ENCODE results near the gene EPB41L3. TPM values are rescaled to one million over a fixed set of nuclear protein-coding genes. Genes with fewer than 3 reads are reported as not detected.

Gene EPB41L3
- total RNA-seq, 2 experiments from 2014 or later: not detected

DNA sequence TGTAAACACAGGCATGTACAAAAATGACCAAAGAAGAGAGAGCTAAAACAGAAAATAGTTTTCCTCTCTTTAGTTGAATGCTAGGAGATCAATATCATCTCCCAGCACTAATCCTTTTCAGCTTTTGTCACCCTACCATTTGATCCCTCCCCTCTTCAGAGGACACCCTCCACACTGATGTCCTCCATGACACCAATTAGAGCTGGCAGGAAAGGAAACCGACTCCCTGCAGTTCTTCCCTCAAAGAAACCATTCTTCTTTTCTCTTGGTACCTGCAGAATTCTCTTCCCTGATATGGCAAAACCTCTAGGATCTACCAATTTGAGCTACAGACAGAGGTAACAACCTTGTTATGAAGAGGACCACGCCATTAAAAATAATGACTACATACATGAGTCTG lies 5.3 kb downstream of the EPB41L3 start:
- Histone ChIP-seq H3K4me2 (ENCODE audit: low read length) (no peak overlapping the region), H3K79me2 (ENCODE audit: insufficient read depth, low read depth, low read length) (no peaks in the 10 kb centered on the region), H3K9me2 (ENCODE audit: insufficient read depth, low read length) (no peaks in the 10 kb centered on the region), H4K20me1 (ENCODE audit: insufficient read depth, low read length) (no peaks in the 10 kb centered on the region), H3K36me3 (ENCODE audit: insufficient read depth, low read length) (no peaks in the 10 kb centered on the region), H3K4me3 (ENCODE audit: low read depth, low read length, poor library complexity, severe bottlenecking) (no peak overlapping the region), H3K4me1 (ENCODE audit: insufficient read depth, low read length, poor library complexity, severe bottlenecking) (no peaks in the 10 kb centered on the region), H3K9me3 (ENCODE audit: low read length) (no peaks in the 10 kb centered on the region), H3K27ac (ENCODE audit: low read depth, low read length, poor library complexity, severe bottlenecking) (no peak overlapping the region), H2AFZ (ENCODE audit: low read length) (no peak overlapping the region)
- TF ChIP-seq, protein P1, sequence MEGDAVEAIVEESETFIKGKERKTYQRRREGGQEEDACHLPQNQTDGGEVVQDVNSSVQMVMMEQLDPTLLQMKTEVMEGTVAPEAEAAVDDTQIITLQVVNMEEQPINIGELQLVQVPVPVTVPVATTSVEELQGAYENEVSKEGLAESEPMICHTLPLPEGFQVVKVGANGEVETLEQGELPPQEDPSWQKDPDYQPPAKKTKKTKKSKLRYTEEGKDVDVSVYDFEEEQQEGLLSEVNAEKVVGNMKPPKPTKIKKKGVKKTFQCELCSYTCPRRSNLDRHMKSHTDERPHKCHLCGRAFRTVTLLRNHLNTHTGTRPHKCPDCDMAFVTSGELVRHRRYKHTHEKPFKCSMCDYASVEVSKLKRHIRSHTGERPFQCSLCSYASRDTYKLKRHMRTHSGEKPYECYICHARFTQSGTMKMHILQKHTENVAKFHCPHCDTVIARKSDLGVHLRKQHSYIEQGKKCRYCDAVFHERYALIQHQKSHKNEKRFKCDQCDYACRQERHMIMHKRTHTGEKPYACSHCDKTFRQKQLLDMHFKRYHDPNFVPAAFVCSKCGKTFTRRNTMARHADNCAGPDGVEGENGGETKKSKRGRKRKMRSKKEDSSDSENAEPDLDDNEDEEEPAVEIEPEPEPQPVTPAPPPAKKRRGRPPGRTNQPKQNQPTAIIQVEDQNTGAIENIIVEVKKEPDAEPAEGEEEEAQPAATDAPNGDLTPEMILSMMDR (conservative IDR thresholded peaks at IDR 0.05; ENCODE audit: low read length): no peak
- no peak for TF ChIP-seq EZH2phosphoT487 (IDR thresholded peaks at IDR 0.05; ENCODE audit: borderline replicate concordance, low read depth, low read length)
- CTCF ChIA-PET (ENCODE audit: unreplicated experiment): no interaction called here
- POLR2A ChIA-PET: interaction anchor here (0.6 kb wide), 2 partner anchors 77 to 492 kb away, joined by 3 to 4 read pairs; no protein-coding TSS in a partner anchor
- intact Hi-C loops (cut with micrococcal nuclease; ENCODE audit: unreplicated experiment): no loop called here
- no peak for DNase-seq (ENCODE audit: low spot score)
- BruUV-seq (replicated peaks): no TSS peak

DNA sequence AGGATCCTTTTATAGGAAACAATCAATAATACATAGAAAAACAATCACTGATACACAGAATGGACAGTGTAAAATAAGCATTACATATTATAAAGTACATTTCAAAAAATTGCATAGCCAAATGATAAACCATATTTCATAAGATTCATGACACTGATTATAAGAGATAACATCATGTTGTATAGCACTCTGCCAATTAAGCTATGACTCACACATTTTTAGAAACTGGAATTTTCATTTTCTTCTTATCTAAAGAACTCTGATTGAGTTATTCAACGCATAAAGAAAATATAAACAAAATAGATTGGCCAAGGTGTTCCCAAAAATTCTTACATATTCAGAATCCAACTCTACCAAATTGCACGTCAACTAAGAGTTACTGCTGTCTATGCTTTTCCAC lies 5.9 kb downstream of the EPB41L3 start:
- TF ChIP-seq, protein P1 (conservative IDR thresholded peaks at IDR 0.05; ENCODE audit: low read length): no peak
- no peak for TF ChIP-seq EZH2phosphoT487 (IDR thresholded peaks at IDR 0.05; ENCODE audit: borderline replicate concordance, low read depth, low read length)
- Histone ChIP-seq H3K36me3 (ENCODE audit: insufficient read depth, low read length) (no peaks in the 10 kb centered on the region), H3K79me2 (ENCODE audit: insufficient read depth, low read depth, low read length) (no peaks in the 10 kb centered on the region), H3K4me1 (ENCODE audit: insufficient read depth, low read length, poor library complexity, severe bottlenecking) (no peaks in the 10 kb centered on the region), H3K9me3 (ENCODE audit: low read length) (no peaks in the 10 kb centered on the region), H4K20me1 (ENCODE audit: insufficient read depth, low read length) (no peaks in the 10 kb centered on the region), H3K4me3 (ENCODE audit: low read depth, low read length, poor library complexity, severe bottlenecking) (no peak overlapping the region), H3K27ac (ENCODE audit: low read depth, low read length, poor library complexity, severe bottlenecking) (no peak overlapping the region), H3K4me2 (ENCODE audit: low read length) (no peak overlapping the region), H3K9me2 (ENCODE audit: insufficient read depth, low read length) (no peaks in the 10 kb centered on the region), H2AFZ (ENCODE audit: low read length) (no peak overlapping the region)
- DNase-seq (ENCODE audit: low spot score): no peak
- intact Hi-C loops (cut with micrococcal nuclease; ENCODE audit: unreplicated experiment): no loop called here
- ChIA-PET CTCF (ENCODE audit: unreplicated experiment) (no interaction called here), POLR2A (no interaction called here)
- no TSS peak for BruUV-seq (replicated peaks)

DNA sequence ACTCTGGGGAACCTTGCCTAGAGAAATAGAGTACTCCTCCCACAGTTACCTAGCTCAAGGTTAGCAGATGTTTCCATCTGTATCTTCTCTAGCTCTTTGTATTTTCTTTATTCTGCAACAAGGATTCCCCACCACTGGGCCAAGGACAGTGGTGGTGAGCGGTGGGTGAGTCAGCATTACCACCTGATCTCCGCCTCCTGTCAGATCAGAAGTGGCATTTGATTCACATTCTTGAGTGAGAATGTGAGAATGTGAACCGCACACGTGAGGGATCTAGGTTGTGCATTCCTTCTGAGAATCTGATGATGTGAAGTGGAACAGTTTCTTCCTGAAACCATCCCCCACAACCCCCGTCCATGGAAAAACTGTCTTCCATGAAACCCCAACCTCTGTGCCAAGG lies 9.0 kb downstream of the EPB41L3 start:
- DNase-seq (ENCODE audit: low spot score): no peak

More for the DNA sequence above, 9.0 kb downstream of the EPB41L3 start:
- H3K9me2 ChIP-seq (ENCODE audit: insufficient read depth, low read length): no peaks in the 10 kb centered on the region
- no peaks in the 10 kb centered on the region for H3K4me1 ChIP-seq (ENCODE audit: insufficient read depth, low read length, poor library complexity, severe bottlenecking)
- no peaks in the 10 kb centered on the region for H3K36me3 ChIP-seq (ENCODE audit: insufficient read depth, low read length)
- ChIA-PET CTCF (ENCODE audit: unreplicated experiment) (no interaction called here), POLR2A (interaction anchor here (1.2 kb wide), 1 partner anchor 14 kb away, joined by 3 read pairs; no protein-coding TSS in a partner anchor)
- H3K27ac ChIP-seq (ENCODE audit: low read depth, low read length, poor library complexity, severe bottlenecking): no peak overlapping the region
- intact Hi-C loops (cut with micrococcal nuclease; ENCODE audit: unreplicated experiment): no loop called here
- H2AFZ ChIP-seq (ENCODE audit: low read length): no peak overlapping the region
- H3K79me2 ChIP-seq (ENCODE audit: insufficient read depth, low read depth, low read length): no peaks in the 10 kb centered on the region
- H3K4me3 ChIP-seq (ENCODE audit: low read depth, low read length, poor library complexity, severe bottlenecking): no peak overlapping the region
- BruUV-seq (replicated peaks): no TSS peak
- TF ChIP-seq, protein P1 (conservative IDR thresholded peaks at IDR 0.05; ENCODE audit: low read length): no peak
- no peak for TF ChIP-seq EZH2phosphoT487 (IDR thresholded peaks at IDR 0.05; ENCODE audit: borderline replicate concordance, low read depth, low read length)
- no peaks in the 10 kb centered on the region for H3K9me3 ChIP-seq (ENCODE audit: low read length)
- no peak overlapping the region for H3K4me2 ChIP-seq (ENCODE audit: low read length)
- H4K20me1 ChIP-seq (ENCODE audit: insufficient read depth, low read length): no peaks in the 10 kb centered on the region

Measured in OCI-LY7 (cell line).